PC-3 (cell line): ENCODE measurements around the gene HBP1. TPM values are rescaled to one million over a fixed set of nuclear protein-coding genes. Genes with fewer than 3 reads are reported as not detected.
"Not testable (repeated sequence)": the region's sequence is repeated elsewhere in the genome, so short reads cannot be mapped to it uniquely, and the experiment has no call there.

Experiments
- ATAC-seq: fragments of 200-7000 bp; cut with Tn5 transposase; 2 replicates; pipeline ENCODE4 v1.9.1; 2020; ENCODE audit warnings: mild to moderate bottlenecking, moderate library complexity
- BruUV-seq: library from RNA; stranded (reverse); fragments of 400-500 nt; replicated peaks from 2 replicates; lab custom pipeline; 2021; lab: Mats Ljungman, UMichigan
- CTCF ChIA-PET: fragments of 300-600 bp; sonication (Branson Sonifier 250); formaldehyde crosslinking; loops from one replicate; lab custom pipeline; 2022; ENCODE audit warnings: antibody characterized with exemption; lab: Charles Lee
- POLR2A ChIA-PET: fragments of 300-600 bp; sonication (Branson Sonifier 250); formaldehyde crosslinking; loops from one replicate; lab custom pipeline; 2022; ENCODE audit warnings: antibody characterized with exemption; ENCODE audit not compliant: unreplicated experiment; lab: Charles Lee
- DNase-seq: peaks from one replicate; pipeline ENCODE4 v3.0.0-alpha.2; 2015
- H2AFZ ChIP-seq: fragments of 300-600 bp; sonication (generic); 2 replicates; pipeline ENCODE4 v1.6.0; 2016; ENCODE audit warnings: antibody characterized with exemption, low read length
- H3F3A ChIP-seq: fragments of 300-600 bp; sonication (generic); one replicate; pipeline ENCODE4 v1.6.0; 2017; ENCODE audit warnings: antibody characterized with exemption, low read length, control low read depth, mild to moderate bottlenecking; ENCODE audit not compliant: unreplicated experiment
- H3K27ac ChIP-seq: fragments of 300-600 bp; sonication (generic); 2 replicates; pipeline ENCODE4 v1.5.1; 2016; ENCODE audit warnings: mild to moderate bottlenecking, low read length
- H3K27me3 ChIP-seq: fragments of 300-600 bp; sonication (generic); 2 replicates; pipeline ENCODE4 v1.6.1; 2016; ENCODE audit warnings: low read length, mixed read lengths
- H3K36me3 ChIP-seq: fragments of 300-600 bp; sonication (generic); 2 replicates; pipeline ENCODE4 v1.6.1; 2016; ENCODE audit warnings: low read depth, mixed run types, low read length, mixed read lengths
- H3K4me1 ChIP-seq: fragments of 300-600 bp; sonication (generic); 2 replicates; pipeline ENCODE4 v1.5.1; 2016; ENCODE audit warnings: low read length; ENCODE audit not compliant: insufficient read depth
- H3K4me2 ChIP-seq: fragments of 300-600 bp; sonication (generic); 2 replicates; pipeline ENCODE4 v1.6.0; 2016; ENCODE audit warnings: low read length
- H3K4me3 ChIP-seq: fragments of 300-600 bp; sonication (generic); 2 replicates; pipeline ENCODE4 v1.5.1; 2016; ENCODE audit warnings: mild to moderate bottlenecking, low read length, mixed read lengths
- H3K79me2 ChIP-seq: fragments of 300-600 bp; sonication (generic); 2 replicates; pipeline ENCODE4 v1.6.1; 2017; ENCODE audit warnings: low read length, mixed read lengths
- H3K9ac ChIP-seq: fragments of 300-600 bp; sonication (generic); 2 replicates; pipeline ENCODE4 v1.6.0; 2016; ENCODE audit warnings: mild to moderate bottlenecking, low read length
- H3K9me2 ChIP-seq: fragments of 300-600 bp; sonication (generic); replicated peaks from 2 replicates; pipeline ENCODE4 v1.6.1; 2016; ENCODE audit warnings: mixed run types, low read length, mixed read lengths
- H3K9me3 ChIP-seq: fragments of 300-600 bp; sonication (generic); 2 replicates; pipeline ENCODE4 v1.6.1; 2016; ENCODE audit warnings: low read length, mixed read lengths
- H4K20me1 ChIP-seq: fragments of 300-600 bp; sonication (generic); 2 replicates; pipeline ENCODE4 v1.6.1; 2016; ENCODE audit warnings: low read length, mixed read lengths
- EZH2 ChIP-seq: fragments of 300-600 bp; sonication (generic); IDR thresholded peaks from one replicate; pipeline ENCODE4 v1.6.1; 2017; ENCODE audit warnings: antibody characterized with exemption, mild to moderate bottlenecking, low read length; ENCODE audit not compliant: unreplicated experiment
- EZH2phosphoT487 ChIP-seq: fragments of 300-600 bp; sonication (generic); IDR thresholded peaks from 2 replicates; pipeline ENCODE4 v1.6.1; 2018; ENCODE audit warnings: mild to moderate bottlenecking, antibody characterized with exemption, low read length, borderline replicate concordance
- intact Hi-C: fragments of 100-400 bp; cut with micrococcal nuclease; formaldehyde crosslinking; loops from 2 replicates; pipeline ENCODE4 v1.9.0; 2023
- total RNA-seq: library from RNA; depleted of rRNA; stranded (reverse); fragments of >200 nt; gene quantifications from 2 replicates; pipeline ENCODE4 v1.2.3, GENCODE V29; 2014
- TF ChIP-seq, protein P1 (sequence below): fragments of 300-600 bp; sonication (generic); conservative IDR thresholded peaks from 2 replicates; pipeline ENCODE4 v1.5.1; 2017; ENCODE audit warnings: antibody characterized with exemption, low read depth, mild to moderate bottlenecking, low read length

Gene HBP1
- total RNA-seq, 1 experiment from 2014 or later = 13.0 TPM

DNA sequence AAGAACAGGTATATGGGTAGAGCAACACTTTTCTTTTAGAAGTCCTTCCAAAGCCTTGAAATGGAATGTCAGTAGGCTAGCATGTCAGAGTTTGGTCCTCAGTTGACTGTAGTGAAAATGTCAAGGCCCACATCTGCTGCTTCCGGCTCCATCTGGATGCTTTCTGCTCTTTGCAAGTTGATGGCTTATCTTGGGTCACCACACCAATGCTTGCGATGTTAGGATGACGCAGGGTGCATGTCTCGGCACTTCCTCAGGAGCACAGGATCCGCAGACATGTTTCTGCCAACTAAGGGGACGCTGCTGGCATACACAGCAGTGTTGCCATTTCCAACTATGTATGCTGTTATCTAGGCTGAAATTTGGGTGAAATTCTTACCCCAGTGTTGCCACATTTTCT, 14.0 kb upstream of the HBP1 start:
- no peak for ATAC-seq
- intact Hi-C loops = no loop called here
- H3K9me3 ChIP-seq = no peaks in the 10 kb centered on the region
- no peak for DNase-seq
- H2AFZ ChIP-seq = no peak overlapping the region
- peaks cover 11% of the 10 kb centered on the region for H3K4me1 ChIP-seq
- no peaks in the 10 kb centered on the region for H4K20me1 ChIP-seq
- no peak overlapping the region for H3K9ac ChIP-seq
- H3K27ac ChIP-seq = no peak overlapping the region
- no peak overlapping the region for H3K4me3 ChIP-seq
- no peak for TF ChIP-seq EZH2phosphoT487
- TF ChIP-seq, protein P1, sequence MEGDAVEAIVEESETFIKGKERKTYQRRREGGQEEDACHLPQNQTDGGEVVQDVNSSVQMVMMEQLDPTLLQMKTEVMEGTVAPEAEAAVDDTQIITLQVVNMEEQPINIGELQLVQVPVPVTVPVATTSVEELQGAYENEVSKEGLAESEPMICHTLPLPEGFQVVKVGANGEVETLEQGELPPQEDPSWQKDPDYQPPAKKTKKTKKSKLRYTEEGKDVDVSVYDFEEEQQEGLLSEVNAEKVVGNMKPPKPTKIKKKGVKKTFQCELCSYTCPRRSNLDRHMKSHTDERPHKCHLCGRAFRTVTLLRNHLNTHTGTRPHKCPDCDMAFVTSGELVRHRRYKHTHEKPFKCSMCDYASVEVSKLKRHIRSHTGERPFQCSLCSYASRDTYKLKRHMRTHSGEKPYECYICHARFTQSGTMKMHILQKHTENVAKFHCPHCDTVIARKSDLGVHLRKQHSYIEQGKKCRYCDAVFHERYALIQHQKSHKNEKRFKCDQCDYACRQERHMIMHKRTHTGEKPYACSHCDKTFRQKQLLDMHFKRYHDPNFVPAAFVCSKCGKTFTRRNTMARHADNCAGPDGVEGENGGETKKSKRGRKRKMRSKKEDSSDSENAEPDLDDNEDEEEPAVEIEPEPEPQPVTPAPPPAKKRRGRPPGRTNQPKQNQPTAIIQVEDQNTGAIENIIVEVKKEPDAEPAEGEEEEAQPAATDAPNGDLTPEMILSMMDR = no peak
- no peak for TF ChIP-seq EZH2
- no peak overlapping the region for H3K4me2 ChIP-seq
- POLR2A ChIA-PET = no interaction called here
- no peaks in the 10 kb centered on the region for H3K27me3 ChIP-seq
- no peaks in the 10 kb centered on the region for H3F3A ChIP-seq
- H3K9me2 ChIP-seq = no peaks in the 10 kb centered on the region
- BruUV-seq = no TSS peak
- CTCF ChIA-PET = no interaction called here
- H3K36me3 ChIP-seq = no peaks in the 10 kb centered on the region
- no peaks in the 10 kb centered on the region for H3K79me2 ChIP-seq

DNA sequence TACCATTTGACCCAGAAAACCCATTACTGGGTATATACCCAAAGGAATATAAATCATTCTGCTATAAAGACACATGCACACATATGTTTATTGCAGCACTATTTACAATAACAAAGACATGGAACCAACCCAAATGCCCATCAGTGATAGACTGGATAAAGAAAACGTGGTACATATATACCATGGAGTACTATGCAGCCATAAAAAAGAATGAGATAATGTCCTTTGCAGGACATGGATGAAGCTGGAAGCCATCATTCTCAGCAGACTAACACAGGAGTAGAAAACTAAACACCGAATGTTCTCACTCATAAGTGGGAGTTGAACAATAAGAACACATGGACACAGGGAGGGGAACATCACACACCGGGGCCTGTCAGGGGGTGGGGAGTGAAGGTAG, 13.1 kb upstream of the HBP1 start:
- DNase-seq, H3K27ac ChIP-seq, H4K20me1 ChIP-seq, H3K27me3 ChIP-seq, H3K79me2 ChIP-seq, H3K9me3 ChIP-seq, H3K9ac ChIP-seq, H3K4me2 ChIP-seq, H3K36me3 ChIP-seq, BruUV-seq, H3K4me3 ChIP-seq, CTCF ChIA-PET, H2AFZ ChIP-seq, intact Hi-C loops, POLR2A ChIA-PET, H3F3A ChIP-seq, H3K9me2 ChIP-seq, ATAC-seq: not testable (repeated sequence)
- H3K4me1 ChIP-seq = peaks cover 11% of the 10 kb centered on the region

DNA sequence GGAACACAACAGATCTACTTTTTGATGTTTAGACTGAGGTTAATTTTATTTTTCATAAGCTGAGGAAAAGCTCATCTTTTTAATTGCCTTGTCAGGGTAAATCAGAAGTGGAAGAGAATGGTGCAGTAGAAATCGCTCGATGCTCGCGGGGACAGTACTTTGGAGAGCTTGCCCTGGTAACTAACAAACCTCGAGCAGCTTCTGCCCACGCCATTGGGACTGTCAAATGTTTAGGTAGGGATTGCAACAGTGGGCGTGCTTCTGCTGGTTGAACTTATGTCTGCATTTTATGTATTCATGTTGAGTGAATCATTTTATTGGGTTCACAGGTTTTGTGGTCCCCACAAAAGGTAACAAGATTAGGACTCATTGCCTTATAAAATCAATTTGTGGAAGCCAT, 11.7 kb upstream of the HBP1 start:
- Histone ChIP-seq H3K79me2 (no peaks in the 10 kb centered on the region), H3K9ac (no peak overlapping the region), H3K4me3 (no peak overlapping the region), H2AFZ (no peak overlapping the region), H3K4me1 (peaks cover 9% of the 10 kb centered on the region), H3K27ac (no peak overlapping the region), H4K20me1 (no peaks in the 10 kb centered on the region), H3F3A (no peaks in the 10 kb centered on the region), H3K4me2 (no peak overlapping the region), H3K9me3 (no peaks in the 10 kb centered on the region), H3K27me3 (no peaks in the 10 kb centered on the region), H3K36me3 (no peaks in the 10 kb centered on the region), H3K9me2 (no peaks in the 10 kb centered on the region)
- no TSS peak for BruUV-seq
- no peak for TF ChIP-seq EZH2
- no peak for TF ChIP-seq EZH2phosphoT487
- TF ChIP-seq, protein P1 = no peak
- ATAC-seq (no peak), DNase-seq (no peak)
- intact Hi-C loops = no loop called here
- CTCF ChIA-PET = no interaction called here
- POLR2A ChIA-PET = no interaction called here
